NCI-H2227 (cell line): ENCODE measurements around the gene ORC4.
"Not testable (repeated sequence)": the region's sequence is repeated elsewhere in the genome, so short reads cannot be mapped to it uniquely, and the experiment has no call there.

Experiments
- DNase-seq: peaks from one replicate; lab custom pipeline; 2025; ENCODE audit not compliant: unreplicated experiment; lab: John Stamatoyannopoulos, UW

ORC4 gene

GRCh38 chr2:148021059-148021861 lies 723 bp upstream of the ORC4 start, which contains the start of gene MBD5:
Gene MBD5, plus strand, starts transcription at chr2:148021091.
- DNase-seq = peak; percentile 86

DNA sequence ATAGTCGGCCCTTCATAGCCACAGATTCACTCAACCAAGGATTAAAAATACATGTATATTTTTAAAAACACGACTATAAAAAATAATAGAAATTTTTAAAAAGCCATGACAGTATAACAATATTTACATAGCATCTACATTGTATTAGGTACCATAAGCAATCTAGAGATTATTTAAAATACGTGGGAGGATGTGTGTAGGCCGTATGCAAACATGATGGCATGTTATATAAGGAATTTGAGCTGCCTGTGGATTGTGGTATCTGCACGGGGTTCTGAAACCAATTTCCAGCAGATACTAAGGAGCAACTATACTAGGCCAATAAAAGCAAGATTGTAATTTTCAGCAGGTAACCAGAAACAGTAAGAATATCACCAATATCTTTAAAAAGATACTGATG lies 5.9 kb downstream of the ORC4 start:
- DNase-seq = no peak

- DNase-seq = no peak
Observed at GRCh38 chr2:148013876-148014275, 6.7 kb downstream of the ORC4 start.

GRCh38 chr2:148008411-148008810 lies 12.1 kb downstream of the ORC4 start:
- DNase-seq = not testable (repeated sequence)

DNA sequence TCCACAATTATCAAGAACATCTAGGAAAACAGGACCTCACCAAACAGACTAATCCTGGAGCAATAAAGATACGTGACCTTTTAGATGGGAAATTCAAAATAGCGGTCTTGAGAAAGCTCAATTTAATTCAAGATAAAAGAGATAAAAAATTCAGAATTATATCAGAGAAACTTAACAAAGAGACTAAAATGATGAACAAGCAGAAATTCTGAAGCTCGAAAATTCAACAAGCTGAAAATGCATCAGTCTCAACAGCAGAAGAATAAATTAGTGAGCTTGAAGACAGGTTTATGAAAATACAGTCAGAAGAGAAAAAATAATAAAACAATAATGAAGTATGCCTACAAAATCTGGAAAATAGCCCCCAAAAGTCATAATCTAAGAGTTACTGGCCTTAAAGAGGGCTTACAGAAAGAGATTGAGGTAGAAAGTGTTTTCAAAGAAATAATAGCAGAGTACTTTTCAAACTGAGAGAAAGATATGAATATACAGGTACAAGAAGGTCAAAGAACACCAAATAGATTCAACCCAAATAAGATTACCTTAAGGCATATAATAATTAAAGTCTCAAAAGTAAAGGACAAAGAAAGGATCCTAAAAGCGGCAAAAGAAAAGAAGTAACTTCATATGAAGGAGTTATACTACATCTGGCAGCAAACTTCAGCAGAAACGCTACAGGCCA lies 13.2 kb downstream of the ORC4 start:
- DNase-seq = no peak

DNA sequence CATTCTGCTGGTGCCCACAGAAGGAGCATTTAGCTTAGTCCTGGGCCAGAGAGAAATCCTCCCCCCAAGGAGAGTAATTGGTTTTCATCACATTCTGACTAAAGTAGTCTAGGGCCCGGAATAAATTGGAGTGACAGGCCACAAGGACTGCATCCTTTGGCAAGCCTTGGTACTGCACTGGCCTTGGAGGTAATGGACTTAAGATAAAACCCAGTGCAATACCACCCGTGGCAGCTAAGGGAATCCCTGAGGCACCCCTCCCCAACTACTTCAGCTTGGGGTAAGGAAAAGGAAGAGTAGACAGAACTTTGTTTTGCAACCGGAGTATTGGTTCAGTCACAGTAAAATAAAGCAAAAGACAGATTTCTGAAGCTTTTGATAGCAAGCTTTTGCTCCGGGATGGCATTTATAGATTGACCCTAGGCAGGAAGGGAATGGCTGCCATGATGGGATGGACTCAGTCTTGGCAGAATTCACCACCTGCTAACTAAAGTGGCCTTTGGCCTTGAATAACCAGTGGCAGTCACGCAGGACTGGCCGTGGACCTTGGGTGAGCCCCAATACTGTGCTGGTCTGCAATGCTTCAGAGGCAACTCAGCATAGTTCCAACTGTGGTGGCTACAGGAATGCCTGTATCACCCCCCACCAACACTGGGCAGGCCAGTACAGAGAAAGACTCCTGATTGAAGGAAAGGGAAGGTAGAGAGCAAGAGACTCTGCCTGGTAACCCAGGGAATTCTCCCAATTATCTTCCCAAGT lies 14.1 kb downstream of the ORC4 start:
- DNase-seq = no peak

- not testable (repeated sequence) for DNase-seq
Observed at GRCh38 chr2:148002420-148002819, 18.1 kb downstream of the ORC4 start.

DNA sequence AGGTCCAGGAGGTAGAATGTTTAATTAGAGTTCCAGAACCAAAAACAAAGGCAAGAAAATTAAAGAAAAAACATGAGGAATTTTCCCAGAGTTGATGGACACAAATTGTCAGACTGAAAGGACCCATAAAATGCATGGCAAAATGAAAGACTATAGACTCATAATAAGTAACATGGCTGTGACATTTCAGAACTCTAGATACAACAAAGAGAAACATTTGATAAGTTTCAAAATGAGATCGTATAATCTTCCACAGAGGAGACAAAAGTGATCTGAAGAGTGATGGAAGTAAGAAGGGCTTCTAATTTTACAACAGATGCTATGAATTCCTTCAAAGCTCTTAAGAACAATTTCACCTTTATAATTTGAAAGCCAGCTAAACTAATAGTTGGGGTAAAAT lies 20.4 kb downstream of the ORC4 start:
- DNase-seq = no peak

- no peak for DNase-seq
Observed at GRCh38 chr2:147999126-147999525, 21.4 kb downstream of the ORC4 start.

DNA sequence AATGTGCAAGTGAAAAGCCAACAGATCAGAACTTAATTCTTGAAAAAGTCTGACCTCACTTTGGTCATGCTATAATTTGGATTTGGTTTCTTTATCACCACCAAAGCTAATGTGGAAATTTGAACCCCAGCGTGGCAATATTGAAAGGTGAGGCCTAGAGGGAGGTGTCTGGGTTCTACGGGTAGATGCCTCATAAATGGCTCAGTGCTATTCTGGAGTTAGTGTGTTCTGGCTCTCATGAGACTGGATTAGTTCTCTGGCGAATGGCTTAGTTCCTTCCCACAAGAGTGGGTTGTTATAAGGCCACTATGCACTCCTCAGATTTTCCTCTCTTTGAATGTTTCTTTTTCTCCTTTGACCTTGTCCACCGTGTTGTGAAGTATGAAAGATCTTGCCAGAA lies 22.3 kb downstream of the ORC4 start:
- DNase-seq = no peak

DNA sequence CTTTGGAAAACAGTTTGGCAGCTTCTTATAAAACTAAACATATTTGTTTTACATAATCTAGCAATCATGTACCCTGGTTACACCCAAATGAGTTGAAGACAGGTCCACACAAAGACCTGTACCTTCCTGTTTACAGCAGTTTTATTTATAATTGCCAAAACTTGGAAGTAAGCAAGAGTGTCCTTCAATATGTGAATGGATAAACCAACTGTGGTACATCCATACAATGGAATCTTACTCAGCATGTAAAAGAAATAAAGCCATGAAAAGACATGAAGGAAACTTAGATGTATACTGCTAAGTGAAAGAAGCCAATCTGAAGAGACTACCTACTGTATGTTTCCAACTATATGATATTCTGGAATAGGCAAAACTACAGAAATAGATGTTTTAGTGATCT lies 23.7 kb downstream of the ORC4 start:
- DNase-seq = no peak

DNA sequence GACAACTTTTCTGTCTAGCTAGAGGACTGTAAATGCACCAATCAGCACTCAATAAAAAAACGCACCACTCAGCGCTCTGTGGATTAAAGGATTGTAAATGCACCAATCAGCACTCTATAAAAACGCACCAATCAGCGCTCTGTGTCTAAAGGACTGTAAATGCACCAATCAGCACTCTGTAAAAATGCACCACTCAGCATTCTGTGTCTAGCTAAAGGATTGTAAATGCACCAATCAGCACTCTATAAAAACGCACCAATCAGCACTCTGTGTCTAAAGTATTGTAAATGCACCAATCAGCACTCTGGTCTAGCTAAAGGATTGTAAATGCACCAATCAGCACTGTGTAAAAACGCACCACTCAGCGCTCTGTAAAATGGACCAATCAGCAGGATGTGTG lies 25.6 kb downstream of the ORC4 start:
- not testable (repeated sequence) for DNase-seq

DNA sequence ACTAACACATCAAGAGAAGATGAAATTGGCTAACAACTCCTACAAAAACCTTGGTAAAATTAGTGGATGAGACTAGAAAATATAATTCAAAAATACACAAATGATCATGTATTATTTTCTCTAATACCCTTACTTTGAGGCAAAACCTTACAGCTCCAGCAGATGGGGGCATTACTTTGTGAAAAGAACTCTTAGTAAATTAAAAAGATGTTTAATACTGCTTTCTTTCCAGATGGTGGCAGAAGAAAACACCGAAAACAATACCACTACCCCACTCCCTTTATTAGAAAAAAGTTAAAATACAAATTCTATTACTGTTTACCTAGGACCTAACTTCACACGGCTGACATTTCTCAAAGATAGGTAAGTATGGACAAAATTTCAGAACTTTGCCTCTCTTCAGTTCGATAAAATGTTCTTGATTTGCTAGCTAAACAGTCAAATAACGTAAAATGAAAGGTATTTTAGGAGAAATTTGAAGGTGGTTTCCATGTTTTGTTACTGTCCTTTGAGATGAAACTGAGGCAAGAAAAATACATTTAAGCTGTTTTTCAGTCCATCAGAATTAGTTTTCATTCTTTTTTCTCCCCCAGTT lies 30.6 kb downstream of the ORC4 start:
- peak; percentile 56 for DNase-seq

DNA sequence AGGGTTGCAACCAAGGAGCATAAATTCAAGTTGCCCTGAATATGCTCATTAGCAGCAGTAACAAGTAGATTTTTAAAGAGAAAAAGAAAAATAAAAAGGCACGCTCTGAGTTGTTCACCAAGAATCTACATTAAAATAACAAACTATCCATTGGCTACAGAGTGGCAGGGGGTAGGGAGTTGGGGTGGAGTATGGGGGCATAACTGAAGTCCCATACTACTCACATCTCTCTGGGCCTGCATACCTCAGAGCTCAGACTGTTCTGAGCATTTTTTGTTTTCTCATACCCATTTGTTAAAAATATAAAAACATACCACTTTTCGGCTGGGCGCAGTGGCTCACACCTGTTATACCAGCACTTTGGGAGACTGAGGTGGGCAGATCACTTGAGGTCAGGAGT lies 31.4 kb downstream of the ORC4 start:
- DNase-seq = no peak

DNA sequence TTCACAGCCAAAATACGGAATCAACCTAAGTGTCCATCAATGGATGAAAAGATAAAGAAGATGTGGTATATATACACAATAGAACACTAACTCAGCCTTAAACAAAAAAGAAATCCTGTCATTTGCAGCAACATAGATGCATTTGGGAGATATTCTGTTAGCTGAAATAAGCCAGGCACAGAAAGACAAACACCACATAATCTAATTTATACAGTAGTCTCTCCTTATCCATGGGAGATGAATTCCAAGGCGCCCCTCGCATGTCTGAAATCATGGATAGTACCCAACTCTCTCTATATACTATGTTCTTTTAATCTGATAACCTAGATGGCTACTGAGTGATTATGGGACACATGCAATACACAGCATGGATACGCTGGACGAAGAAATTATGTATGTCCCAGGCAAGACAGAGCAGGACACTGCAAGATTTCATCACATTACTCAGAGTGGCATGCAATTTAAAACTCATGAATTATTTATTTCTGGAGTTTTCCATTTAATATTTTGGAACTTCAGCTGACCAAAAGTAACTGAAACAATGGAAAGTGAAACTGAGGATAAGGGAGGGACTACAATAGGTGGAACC lies 39.5 kb downstream of the ORC4 start:
- no peak for DNase-seq

DNA sequence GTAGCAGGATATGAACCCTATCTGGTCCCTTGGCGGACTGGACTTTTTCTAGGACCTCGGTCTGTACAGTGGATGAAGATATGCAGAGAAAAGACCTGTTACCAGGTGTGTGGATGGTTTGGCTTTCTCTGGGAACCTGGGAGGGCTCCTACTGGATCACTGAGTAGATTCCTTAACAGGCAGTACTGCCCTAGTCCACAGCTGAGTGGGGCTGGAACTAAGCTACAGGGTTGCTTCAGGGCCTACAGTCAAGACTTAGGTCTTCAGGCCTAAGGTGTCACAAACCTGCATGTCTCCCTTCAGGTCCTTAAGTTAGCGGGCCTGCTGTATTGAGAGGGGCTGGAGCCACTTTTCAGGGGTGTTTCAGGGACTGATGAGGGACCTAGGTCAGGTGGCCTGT lies 42.9 kb downstream of the ORC4 start:
- DNase-seq = no peak

DNA sequence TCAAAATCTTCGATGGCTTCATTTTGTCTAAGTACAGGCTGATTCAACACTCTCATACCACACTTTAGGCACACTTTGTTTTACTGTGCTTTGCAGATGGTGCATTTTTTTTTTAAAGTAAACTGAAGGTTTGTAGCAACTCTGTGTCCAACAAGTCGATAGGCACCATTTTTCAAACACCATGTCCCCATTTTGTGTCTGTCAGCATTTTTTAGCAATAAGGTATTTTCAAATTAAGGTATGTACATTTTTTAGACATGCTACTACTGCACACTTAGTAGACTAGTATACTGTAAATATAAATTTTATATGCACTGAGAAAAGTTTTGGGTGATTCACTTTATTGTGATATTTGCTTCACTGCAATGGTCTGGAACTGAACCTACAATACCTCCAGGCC lies 44.4 kb downstream of the ORC4 start:
- no peak for DNase-seq

DNA sequence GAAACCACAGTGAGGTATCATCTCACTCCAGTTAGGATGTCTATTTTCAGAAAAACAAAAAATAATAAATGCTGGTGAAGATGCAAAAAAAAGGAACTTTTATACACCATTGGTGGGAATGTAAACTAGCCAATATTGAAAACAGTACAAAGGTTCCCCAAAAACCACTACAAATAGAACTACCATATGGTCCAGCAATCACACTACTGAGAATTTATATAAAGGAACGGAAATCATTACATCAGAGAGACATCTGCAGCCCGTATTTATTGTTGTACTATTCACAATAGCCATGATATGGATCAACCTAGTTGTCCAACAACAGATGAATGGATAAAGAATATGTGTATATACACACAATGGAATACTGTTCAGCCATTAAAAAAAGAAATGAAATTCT lies 52.0 kb downstream of the ORC4 start:
- no peak for DNase-seq

GRCh38 chr2:147952118-147952517 lies 68.4 kb downstream of the ORC4 start:
- DNase-seq = no peak

GRCh38 chr2:147945660-147946059 lies 74.9 kb downstream of the ORC4 start:
- DNase-seq = no peak

DNA sequence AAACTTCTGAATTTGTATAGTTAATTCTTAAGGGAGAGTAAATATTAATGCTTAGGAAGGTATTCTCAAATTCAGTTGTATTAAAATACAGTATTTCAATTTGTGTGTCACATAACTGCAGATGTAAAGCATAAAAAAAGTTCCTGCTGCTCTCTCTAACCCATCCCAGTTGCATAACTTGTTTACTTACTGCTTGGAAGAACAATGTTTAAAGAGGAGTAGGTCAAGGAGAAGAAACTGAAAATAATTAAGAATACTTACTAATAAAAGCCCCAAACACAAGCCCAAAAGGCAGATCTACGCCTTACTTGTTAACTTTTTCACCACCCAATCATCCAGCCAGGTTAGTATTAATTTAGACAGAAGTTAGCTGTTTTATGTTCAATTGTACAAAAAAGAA lies 81.2 kb downstream of the ORC4 start:
- no peak for DNase-seq
